GM18868 (cell line): ENCODE measurements around the gene OIP5.
"Not testable (repeated sequence)": the region's sequence is repeated elsewhere in the genome, so short reads cannot be mapped to it uniquely, and the experiment has no call there.

Experiments
- ATAC-seq: cut with Tn5 transposase; IDR thresholded peaks from one replicate; pipeline ENCODE4 v1.9.1; 2021; ENCODE audit warnings: mild to moderate bottlenecking, moderate library complexity; ENCODE audit not compliant: unreplicated experiment

OIP5 gene

GRCh38 chr15:41304149-41304770 lies 28.1 kb downstream of the OIP5 start:
- ATAC-seq = no peak

GRCh38 chr15:41301587-41301986 lies 30.8 kb downstream of the OIP5 start:
- no peak for ATAC-seq

- not testable (repeated sequence) for ATAC-seq
These were observed 31.3 kb downstream of the OIP5 start for GRCh38 chr15:41301139-41301538.

- ATAC-seq = no peak
These were observed 39.9 kb downstream of the OIP5 start for GRCh38 chr15:41292521-41292920.

DNA sequence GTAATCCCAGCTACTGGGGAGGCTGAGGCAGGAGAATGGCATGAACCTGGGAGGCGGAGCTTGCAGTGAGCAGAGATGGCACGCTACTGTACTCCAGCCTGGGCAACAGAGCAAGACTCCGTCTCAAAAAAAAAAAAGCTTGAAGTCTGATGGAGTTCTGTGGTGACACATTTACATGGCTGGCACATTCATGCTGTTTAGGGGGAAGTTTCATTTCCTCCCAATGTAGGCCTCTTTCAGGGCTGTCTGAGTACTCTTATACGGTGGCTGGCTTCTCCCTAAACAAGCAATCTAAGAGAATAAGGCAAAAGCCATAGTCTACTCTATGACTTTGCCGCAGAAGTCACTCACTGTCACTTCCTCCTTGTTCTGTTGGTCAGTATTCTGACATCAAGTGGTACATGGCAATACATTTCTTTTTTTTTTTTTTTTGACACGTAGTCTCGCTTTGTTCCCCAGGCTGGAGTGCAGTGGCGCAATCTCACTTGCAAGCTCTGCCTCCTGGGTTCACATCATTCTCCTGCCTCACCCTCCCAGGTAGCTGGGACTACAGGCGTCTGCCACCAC lies 41.2 kb downstream of the OIP5 start:
- peak; percentile 80 for ATAC-seq

DNA sequence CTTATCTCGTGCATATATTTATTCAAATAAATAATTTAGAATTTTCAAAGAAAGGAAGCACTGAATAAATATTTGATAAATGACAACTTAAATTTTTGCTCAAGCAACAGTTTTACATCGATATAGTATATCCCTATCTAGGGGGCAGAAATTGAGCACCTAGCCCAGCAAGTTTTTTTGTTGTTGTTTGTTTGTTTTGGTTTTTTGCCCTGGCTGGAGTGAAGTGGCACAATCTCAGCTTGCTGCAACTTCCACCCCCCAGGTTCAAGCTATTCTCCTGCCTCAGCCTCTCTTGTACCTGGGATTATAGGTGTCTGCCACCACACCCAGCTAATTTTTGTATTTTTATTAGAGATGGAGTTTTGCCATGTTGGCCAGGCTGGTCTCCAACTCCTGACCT lies 42.4 kb downstream of the OIP5 start:
- ATAC-seq = no peak

DNA sequence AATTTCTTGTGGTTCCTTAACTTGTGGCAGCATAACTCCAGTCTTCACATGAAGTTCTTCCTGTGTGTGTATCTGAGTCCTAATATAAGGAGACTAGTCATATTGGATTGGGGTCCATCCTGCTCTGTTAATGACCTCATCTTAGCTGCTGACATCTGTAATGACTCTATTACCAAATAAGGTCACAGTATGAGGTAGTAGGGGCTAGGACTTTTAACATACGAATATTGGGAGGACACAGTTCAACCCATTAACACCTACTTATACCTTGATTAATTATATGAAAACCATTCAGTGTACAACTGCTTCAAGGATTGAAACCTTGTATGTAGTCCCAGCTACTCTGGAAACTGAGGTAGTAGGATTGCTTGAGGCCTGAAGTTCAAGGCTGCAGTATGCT lies 43.9 kb downstream of the OIP5 start:
- no peak for ATAC-seq

DNA sequence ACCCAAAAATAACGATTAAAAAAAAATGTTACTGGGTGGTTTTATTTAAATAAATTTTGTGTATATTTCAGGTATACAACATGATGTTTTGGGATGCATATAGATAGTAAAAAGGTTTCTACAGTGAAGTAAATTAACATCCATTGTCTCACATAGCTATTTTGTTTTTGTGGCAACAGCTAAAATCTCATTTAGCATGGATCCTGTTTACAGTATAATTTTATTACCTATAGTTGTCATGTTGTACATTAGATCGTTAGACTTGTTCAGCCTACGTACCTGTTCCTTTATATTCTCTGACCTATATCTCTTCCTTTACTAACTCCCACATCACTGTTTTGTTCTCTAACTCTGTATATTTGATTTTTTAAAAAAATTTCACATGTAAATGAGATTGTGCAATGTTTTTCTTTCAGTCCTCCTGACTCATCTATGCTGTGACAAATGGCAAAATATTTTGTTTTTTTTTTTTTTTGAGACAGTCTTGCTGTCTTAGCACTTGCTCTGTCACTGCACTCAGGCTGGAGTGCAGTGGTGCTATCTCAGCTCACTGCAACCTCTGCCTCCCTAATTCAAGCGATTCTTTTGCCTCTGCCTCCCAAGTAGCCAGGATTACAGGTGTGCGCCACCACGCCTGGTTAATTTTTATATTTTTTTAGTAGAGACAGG lies 45.6 kb downstream of the OIP5 start:
- ATAC-seq = no peak

DNA sequence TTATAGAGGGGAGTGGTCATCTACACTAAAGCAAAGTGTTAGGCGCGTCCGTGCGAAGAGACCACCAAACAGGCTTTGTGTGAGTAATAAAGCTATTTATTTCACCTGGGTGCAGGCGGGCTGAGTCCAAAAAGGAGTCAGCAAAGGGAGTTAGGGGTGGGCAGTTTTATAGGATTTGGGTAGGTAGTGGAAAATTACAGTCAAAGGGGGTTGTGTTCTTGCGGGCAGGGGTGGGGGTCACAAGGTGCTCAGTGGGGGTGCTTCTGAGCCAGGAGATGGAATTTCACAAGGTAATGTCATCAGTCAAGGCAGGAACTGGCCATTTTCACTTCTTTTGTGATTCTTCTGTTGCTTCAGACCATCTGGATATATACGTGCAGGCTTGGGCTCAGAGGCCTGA lies 47.1 kb downstream of the OIP5 start:
- no peak for ATAC-seq

- no peak for ATAC-seq
These were observed 47.8 kb downstream of the OIP5 start for GRCh38 chr15:41284427-41285177.

DNA sequence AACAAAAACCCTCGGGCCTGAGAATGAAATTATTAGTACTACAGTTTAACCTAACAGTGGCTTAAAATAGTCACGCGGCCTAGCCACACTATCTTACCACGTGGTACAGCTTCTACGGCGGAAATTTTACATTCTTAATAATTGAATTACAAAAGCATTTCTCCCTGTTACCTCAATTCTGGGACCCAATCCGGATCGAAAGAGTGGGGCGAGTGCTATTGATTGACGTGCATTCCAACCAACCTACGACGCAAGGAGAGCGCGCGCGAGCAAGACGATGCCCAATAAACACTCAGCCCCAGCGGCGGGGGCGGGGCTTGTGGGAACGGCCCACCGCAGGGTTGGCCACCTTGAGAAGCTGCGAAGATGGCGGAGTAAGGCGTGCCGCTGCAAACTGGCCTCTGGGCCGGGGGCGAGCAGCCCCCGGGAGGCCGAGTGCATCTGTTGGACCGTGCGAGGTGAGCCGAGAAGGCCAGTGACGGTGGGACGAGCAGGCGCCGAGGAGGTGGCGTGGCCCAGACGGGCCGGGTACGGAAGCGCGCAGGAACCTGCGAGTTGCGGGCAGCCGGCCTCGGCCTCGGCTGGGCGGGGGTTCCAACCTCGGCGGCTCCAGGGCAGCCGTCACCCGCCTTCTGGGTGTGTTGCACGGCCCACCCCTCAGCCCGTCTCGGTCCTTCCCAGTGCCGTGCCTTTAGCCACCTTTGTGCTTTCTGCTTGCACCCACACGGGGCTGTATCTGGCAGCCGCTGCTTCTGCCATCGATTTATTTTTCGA lies 48.6 kb downstream of the OIP5 start:
- ATAC-seq = peak; percentile 96

GRCh38 chr15:41282980-41283652 lies 49.3 kb downstream of the OIP5 start:
- ATAC-seq = not testable (repeated sequence)

GRCh38 chr15:41282436-41282835 lies 50.0 kb downstream of the OIP5 start:
- not testable (repeated sequence) for ATAC-seq

DNA sequence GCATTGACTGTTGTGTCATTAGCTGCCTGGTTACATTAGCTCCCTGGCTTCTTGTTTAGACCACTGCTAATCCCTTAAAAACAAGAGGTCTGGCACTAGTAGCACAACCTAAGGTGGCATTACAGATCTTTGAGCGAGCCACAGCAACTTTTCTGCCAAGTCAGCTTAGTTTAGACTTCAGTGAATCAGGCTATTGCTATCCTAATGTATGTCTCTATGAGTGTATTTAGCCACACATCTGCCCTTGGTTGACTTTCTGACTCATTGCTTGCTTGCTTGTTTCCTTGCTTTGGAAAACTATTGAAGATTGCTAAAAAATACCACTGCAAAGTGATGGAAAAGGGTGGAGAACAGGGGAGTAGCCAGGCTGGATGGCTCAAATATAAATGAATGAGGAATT lies 51.2 kb downstream of the OIP5 start:
- no peak for ATAC-seq

- no peak for ATAC-seq
These were observed 52.7 kb downstream of the OIP5 start for GRCh38 chr15:41279535-41280283.

GRCh38 chr15:41278319-41278718 lies 54.1 kb downstream of the OIP5 start:
- ATAC-seq = no peak

DNA sequence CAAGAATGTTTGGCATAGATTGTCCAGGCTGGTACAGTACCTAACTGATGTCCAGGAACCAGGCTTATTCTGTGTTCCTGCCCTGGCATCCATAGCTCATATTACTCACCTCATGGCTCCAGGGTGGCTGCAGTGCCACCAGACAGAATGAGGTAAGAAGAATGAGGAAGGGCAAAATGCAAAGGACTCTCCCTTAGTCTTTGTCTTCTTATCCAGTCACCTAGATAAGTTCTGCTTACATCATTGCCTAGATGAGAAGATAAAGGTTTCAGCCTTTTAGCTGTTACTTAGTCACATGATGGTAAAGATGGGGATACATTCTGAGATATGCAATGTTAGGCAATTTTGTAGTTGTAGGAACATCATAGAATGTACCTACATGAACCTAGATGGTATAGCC lies 55.6 kb downstream of the OIP5 start:
- ATAC-seq = no peak

- ATAC-seq = no peak
These were observed 62.5 kb downstream of the OIP5 start for GRCh38 chr15:41269887-41270286.

GRCh38 chr15:41263891-41264351 lies 68.5 kb downstream of the OIP5 start:
- no peak for ATAC-seq

GRCh38 chr15:41262571-41262970 lies 69.8 kb downstream of the OIP5 start:
- no peak for ATAC-seq
